ENCODE measurements around the gene TMEM225B. TPM values are rescaled to one million over a fixed set of nuclear protein-coding genes. Genes with fewer than 3 reads are reported as not detected.

Gene TMEM225B, protein sequence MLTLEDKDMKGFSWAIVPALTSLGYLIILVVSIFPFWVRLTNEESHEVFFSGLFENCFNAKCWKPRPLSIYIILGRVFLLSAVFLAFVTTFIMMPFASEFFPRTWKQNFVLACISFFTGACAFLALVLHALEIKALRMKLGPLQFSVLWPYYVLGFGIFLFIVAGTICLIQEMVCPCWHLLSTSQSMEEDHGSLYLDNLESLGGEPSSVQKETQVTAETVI
- total RNA-seq: not detected

DNA sequence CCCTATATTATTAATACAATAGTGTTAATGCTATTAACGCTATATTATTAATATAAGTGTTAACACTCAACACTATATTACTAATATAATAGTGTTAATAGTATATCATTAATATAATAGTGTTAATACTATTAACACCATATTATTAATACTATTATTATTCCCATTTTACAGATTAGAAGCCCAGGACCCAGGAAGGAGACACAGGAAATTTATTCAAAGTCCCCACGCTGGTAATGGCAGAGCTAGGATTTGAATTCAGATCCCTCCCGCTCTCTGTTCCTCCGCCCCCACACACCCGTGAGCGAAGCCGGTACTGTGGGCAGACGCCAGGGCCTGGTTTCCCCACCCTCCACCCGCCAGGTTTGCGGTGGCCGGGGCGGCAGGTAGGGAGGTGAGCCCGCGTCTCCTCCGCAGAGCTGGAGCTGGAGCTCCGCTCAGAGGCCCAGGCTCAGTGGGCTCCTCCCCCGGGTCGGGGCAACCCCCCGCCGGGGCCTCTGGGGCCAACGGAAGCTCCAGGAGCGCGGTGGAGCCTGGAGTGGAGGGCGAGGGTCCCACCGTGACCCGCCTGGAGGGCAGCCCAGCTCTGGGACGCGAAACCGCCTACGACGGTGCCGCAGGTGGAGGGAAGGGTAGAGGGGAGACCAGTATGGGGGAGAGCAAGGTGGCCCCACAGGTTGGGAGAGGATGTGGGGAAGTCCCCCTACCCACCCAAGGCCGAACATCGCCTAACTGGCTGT is at the start of gene TMEM225B:
Gene TMEM225B (plus strand): TSS at position 506 of the 740 bp plus-strand sequence. CDS start 6,122 bp downstream, outside the sequence.

DNA sequence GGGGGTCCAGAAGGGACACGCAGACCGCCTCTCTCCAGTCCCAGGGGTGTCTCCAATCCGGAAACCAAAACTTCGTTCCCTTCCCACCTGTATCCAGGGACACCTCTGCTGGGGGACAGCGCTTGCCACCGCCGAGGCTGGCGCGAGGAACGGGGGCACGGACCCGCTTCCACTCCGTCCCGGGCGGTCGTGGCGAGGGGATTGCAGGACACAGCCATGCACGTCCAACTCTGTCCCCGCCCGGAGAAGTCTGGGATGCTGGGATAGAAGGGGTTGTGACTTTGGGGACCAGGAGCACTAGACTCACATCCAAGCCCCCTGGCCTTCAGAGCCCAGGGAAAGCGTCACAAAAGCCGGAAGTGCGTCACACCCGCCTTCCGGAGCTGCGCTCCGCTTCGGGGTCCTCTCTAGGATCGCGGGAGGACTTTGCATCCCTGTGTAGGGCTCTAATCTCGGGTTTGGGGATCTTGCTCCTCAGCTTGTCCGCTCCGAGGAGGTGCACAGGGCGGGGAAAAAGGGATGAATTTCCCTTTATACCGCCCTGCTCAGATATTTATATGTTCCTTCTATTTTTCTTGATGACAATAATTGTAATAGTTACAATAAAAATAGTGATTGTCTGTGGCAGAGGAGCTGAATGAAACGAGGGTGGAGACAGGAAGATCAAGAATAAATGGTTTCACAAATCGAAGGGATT is 46.2 kb upstream of the TMEM225B start, which contains the start of gene FAM200A:
Gene FAM200A (minus strand): TSS at position 348 of the 697 bp plus-strand sequence. CDS start 3,707 bp downstream, outside the sequence.

DNA sequence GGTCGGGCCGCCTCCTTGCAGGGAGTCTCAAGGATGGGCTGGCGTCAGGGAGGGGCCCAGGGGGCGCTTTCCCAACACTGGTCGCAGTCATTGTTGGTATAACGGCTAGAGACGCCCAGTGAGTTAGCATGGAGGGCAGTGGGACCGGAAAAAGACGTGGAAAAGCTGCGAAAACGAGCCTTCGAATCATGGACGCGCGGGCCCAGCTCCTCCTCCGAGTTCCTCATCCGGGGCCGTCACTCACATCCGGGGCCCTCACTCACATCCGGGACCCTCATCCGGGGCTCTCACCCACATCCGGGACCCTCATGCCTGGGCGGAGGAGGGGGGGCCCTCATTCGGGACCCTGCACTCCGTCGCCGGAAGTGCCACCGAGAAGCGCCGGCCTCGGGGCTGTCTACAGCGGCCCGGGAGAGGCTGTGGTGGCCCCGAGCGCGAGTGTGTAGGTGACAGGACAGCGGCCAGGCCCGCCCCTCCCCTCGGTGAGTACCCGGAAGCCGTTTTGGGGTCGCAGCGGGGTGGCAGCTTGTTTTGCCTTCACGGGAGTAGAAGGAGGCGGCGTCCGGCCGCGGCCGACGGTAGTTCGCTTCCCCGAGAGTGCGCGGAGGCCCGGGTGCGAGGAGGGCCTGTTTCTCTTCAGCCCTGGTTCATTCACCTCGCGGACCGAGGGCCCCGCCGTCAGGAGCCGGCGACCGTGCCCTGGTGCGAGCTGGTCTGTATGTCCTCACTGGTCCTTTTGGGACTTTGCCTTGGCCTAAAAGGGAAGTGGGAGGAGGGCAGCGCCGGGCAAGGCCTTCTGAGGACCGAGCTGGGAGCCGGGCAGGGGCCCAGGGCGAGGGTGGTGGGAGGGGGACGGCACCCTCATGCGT is 39.5 kb upstream of the TMEM225B start, which contains the start of gene ZNF655:
Gene ZNF655 (plus strand): TSS at position 337 of the 869 bp plus-strand sequence. CDS start 1,918 bp downstream, outside the sequence.

DNA sequence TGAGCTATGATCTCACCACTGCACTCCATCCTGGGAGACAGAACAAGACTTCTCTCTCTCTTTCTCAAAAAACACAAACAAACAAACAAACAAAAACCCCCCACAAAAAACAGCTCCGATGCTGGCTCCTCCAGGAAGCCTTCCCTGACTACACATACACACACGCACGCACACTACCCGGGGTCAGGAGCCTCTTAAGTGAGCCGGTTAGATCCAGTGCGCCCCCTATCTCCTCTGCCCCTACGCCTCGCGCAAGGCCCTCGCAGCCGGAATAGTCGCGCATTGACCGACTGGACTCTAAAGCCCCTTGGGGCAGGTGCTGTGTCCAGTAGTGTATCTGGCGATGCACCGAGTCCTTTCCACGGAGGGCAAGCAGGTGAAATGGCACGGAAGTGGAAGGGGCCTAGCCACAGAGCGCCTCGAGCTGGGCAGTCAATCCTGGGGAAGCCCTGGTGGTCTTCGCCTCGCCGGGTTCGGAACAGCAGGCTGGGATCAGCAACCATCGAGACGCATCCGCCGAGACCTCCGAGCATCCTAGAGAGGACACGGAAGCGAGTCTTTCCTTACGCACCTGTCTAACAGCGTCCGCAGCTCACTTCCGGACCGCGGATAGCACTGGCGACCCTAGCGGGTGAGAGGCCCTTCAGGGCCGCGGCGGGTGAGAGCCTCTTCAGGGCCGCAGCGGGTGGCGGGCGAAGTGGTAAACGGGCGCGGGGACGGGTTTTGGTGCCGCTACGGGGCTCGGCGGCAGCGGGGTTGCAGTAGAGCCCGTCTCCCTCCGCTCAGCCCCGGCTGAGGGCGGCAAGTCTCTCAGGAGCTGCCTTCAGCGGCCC is 18.5 kb downstream of the TMEM225B start, which contains the start of gene ZSCAN25:
Gene ZSCAN25 (plus strand): TSS at position 588 of the 833 bp plus-strand sequence. CDS start 2,661 bp downstream, outside the sequence.

Other genes starting within 250 kb of the TMEM225B start
- gene ARPC1B, start 223.5 kb upstream of the TMEM225B start, total RNA-seq: 41.9 TPM
- 58.3 TPM for gene PDAP1, start 189.7 kb upstream of the TMEM225B start, total RNA-seq
- gene BUD31, start 189.3 kb upstream of the TMEM225B start, total RNA-seq: 43.3 TPM
- gene PTCD1, start 159.5 kb upstream of the TMEM225B start, total RNA-seq: 8.8 TPM
- 26.4 TPM for gene CPSF4, start 159.3 kb upstream of the TMEM225B start, total RNA-seq
- gene ATP5MF, start 132.1 kb upstream of the TMEM225B start, total RNA-seq: 513 TPM
- 32.5 TPM for gene ZNF789, start 125.4 kb upstream of the TMEM225B start, total RNA-seq
- 35.1 TPM for gene ZNF394, start 98.0 kb upstream of the TMEM225B start, total RNA-seq
- gene ZKSCAN5, start 93.6 kb upstream of the TMEM225B start, total RNA-seq: 19.4 TPM
- gene FAM200A, start 46.2 kb upstream of the TMEM225B start, total RNA-seq: 21.8 TPM
- gene ZNF655, start 39.6 kb upstream of the TMEM225B start, total RNA-seq: 113 TPM
- gene ZSCAN25, start 18.7 kb downstream of the TMEM225B start, total RNA-seq: 29.7 TPM
- gene CYP3A5, start 81.7 kb downstream of the TMEM225B start, total RNA-seq: 4.6 TPM
- gene CYP3A7, start 136.9 kb downstream of the TMEM225B start, total RNA-seq: not detected
- not detected for gene CYP3A4, start 185.9 kb downstream of the TMEM225B start, total RNA-seq
- gene CYP3A43, start 229.7 kb downstream of the TMEM225B start, total RNA-seq: not detected